Stimulated activated CD8-positive, alpha-beta memory T cell treated with anti-CD3 and anti-CD28 coated beads, Interleukin-2, amount 100 ng/mL, for 1 hour (primary cell): ENCODE data around the gene RNASEH2C.
"Not testable (repeated sequence)": the region's sequence is repeated elsewhere in the genome, so short reads cannot be mapped to it uniquely, and the experiment has no call there.

ENCODE experiments used
- DNase-seq, 2 donors: peaks; one replicate each; pipeline ENCODE4 v3.0.0-alpha.2; 2020; ENCODE audit warnings: low read depth in 2 of 2

The RNASEH2C gene

GRCh38 chr11:65716774-65717405, 3.7 kb downstream of the RNASEH2C start:
- DNase-seq, result no peak

- no peak for DNase-seq
Observed at GRCh38 chr11:65716302-65716701, 4.3 kb downstream of the RNASEH2C start.

GRCh38 chr11:65714433-65714832, 6.2 kb downstream of the RNASEH2C start:
- no peak for DNase-seq

GRCh38 chr11:65713212-65713969, 7.2 kb downstream of the RNASEH2C start:
- no peak for DNase-seq

- DNase-seq, result no peak
Observed at GRCh38 chr11:65712633-65713076, 7.9 kb downstream of the RNASEH2C start.

GRCh38 chr11:65711785-65712632, 8.6 kb downstream of the RNASEH2C start, which contains the start of gene KAT5:
TSS of gene KAT5 (plus strand) at chr11:65712252. CDS start at chr11:65712268, 16 bp downstream.
- peak; percentile 93 to 95 for DNase-seq

GRCh38 chr11:65710421-65710820, 10.2 kb downstream of the RNASEH2C start:
- DNase-seq, result no peak

- no peak for DNase-seq
Observed at GRCh38 chr11:65709661-65710060, 10.9 kb downstream of the RNASEH2C start.

- no peak for DNase-seq
Observed at GRCh38 chr11:65708451-65708850, 12.1 kb downstream of the RNASEH2C start.

- DNase-seq, result not testable (repeated sequence)
Observed at GRCh38 chr11:65707002-65707401, 13.6 kb downstream of the RNASEH2C start.

- DNase-seq, result peak; percentile 52 to 56
Observed at GRCh38 chr11:65706303-65706763, 14.3 kb downstream of the RNASEH2C start.

- no peak for DNase-seq
Observed at GRCh38 chr11:65703846-65704245, 16.8 kb downstream of the RNASEH2C start.

- no peak for DNase-seq
Observed at GRCh38 chr11:65701686-65702085, 18.9 kb downstream of the RNASEH2C start.

- DNase-seq, result no peak
Observed at GRCh38 chr11:65700399-65700798, 20.2 kb downstream of the RNASEH2C start.

GRCh38 chr11:65699306-65699705, 21.3 kb downstream of the RNASEH2C start:
- no peak for DNase-seq

GRCh38 chr11:65698205-65698604, 22.4 kb downstream of the RNASEH2C start:
- DNase-seq, result no peak

GRCh38 chr11:65696802-65697552, 23.6 kb downstream of the RNASEH2C start:
- no peak for DNase-seq

GRCh38 chr11:65695459-65696241, 24.9 kb downstream of the RNASEH2C start:
- DNase-seq, result no peak

GRCh38 chr11:65692367-65692766, 28.2 kb downstream of the RNASEH2C start:
- no peak for DNase-seq

GRCh38 chr11:65691847-65692246, 28.8 kb downstream of the RNASEH2C start:
- DNase-seq, result not testable (repeated sequence)

- DNase-seq, result no peak
Observed at GRCh38 chr11:65685981-65686380, 34.6 kb downstream of the RNASEH2C start.
